Gastroesophageal sphincter (tissue), 4 donors: ENCODE results near the gene MPZ. TPM values are rescaled to one million over a fixed set of nuclear protein-coding genes. Genes with fewer than 3 reads are reported as not detected.

Experiments used
- ATAC-seq: fragments of 150-250 bp; one replicate; pipeline ENCODE4 v1.9.1; 2016; ENCODE audit warnings: mild to moderate bottlenecking, moderate library complexity
- H3K27ac ChIP-seq, 4 donors: fragments of 200-600 bp; sonication (generic) in 3 of 4; 1 replicate in 3 of 4; 2 replicates in 1 of 4; pipeline ENCODE4 v1.5.1; 2016 to 2019
- H3K27me3 ChIP-seq: fragments of 200-600 bp; sonication (generic); one replicate; pipeline ENCODE4 v1.5.1; 2019
- H3K36me3 ChIP-seq, 2 donors: fragments of 200-600 bp; sonication (generic); one replicate each; pipeline ENCODE4 v1.5.1; 2019; ENCODE audit warnings: control low read depth in 1 of 2
- H3K4me1 ChIP-seq, 3 donors: fragments of 200-600 bp; sonication (generic); 1 replicate in 2 of 3; 2 replicates in 1 of 3; pipeline ENCODE4 v1.5.1; 2016 to 2019; ENCODE audit warnings: control low read depth in 2 of 3
- H3K4me3 ChIP-seq, 2 donors: fragments of 200-600 bp; sonication (generic); one replicate each; pipeline ENCODE4 v1.5.1; 2019; ENCODE audit warnings: mild to moderate bottlenecking in 1 of 2, moderate library complexity in 1 of 2
- H3K9me3 ChIP-seq, 3 donors: fragments of 200-600 bp; sonication (generic); one replicate each; pipeline ENCODE4 v1.5.1; 2017 to 2019; ENCODE audit warnings: control low read depth in 2 of 3
- CTCF ChIP-seq, 4 experiments: fragments of 200-600 bp in 2 of 4; fragments of 450-650 bp in 2 of 4; sonication (generic) in 1 of 4; IDR thresholded peaks; one replicate each; pipeline ENCODE4 v1.5.1; 2017 to 2019; ENCODE audit warnings: antibody characterized with exemption in 4 of 4, mild to moderate bottlenecking in 2 of 4, moderate library complexity in 2 of 4
- EP300 ChIP-seq: sonication (generic); formaldehyde crosslinking; IDR thresholded peaks from one replicate; pipeline ENCODE4 v1.6.1; 2017; ENCODE audit warnings: antibody characterized with exemption, mild to moderate bottlenecking
- POLR2A ChIP-seq, 2 donors: fragments of 450-650 bp; IDR thresholded peaks; one replicate each; pipeline ENCODE4 v1.6.1; 2017; ENCODE audit warnings: antibody characterized with exemption in 2 of 2, mild to moderate bottlenecking in 2 of 2, moderate library complexity in 1 of 2
- POLR2AphosphoS5 ChIP-seq: sonication (generic); formaldehyde crosslinking; IDR thresholded peaks from one replicate; pipeline ENCODE4 v1.6.1; 2017; ENCODE audit warnings: antibody characterized with exemption
- WGBS, 2 donors: methylation state at CpG; one replicate each; pipeline ENCODE4 v1.1.5; 2018; ENCODE audit warnings: low coverage in 1 of 2; 5-methylcytosine and 5-hydroxymethylcytosine counted together
- total RNA-seq, 4 donors: library from RNA; depleted of rRNA; stranded (reverse); fragments of >200 nt; gene quantifications; one replicate each; pipeline ENCODE4 v1.1.0, GENCODE V29; 2016

The MPZ gene
- total RNA-seq, 4 donors from 2014 or later = 5.3 to 18.7 (median 9.4) TPM

GRCh38 chr1:161290779-161291178, 19.0 kb downstream of the MPZ start:
- no peak overlapping the region for H3K27ac ChIP-seq
- H3K36me3 ChIP-seq = no peaks in the 10 kb centered on the region
- no peak overlapping the region for H3K4me3 ChIP-seq
- no peak for TF ChIP-seq EP300
- TF ChIP-seq POLR2A (IDR thresholded peaks at IDR 0.05) = no peak
- no peak for TF ChIP-seq CTCF (IDR thresholded peaks at IDR 0.05)
- no peak for TF ChIP-seq POLR2AphosphoS5
- H3K27me3 ChIP-seq = no peaks in the 10 kb centered on the region
- no peaks in the 10 kb centered on the region for H3K4me1 ChIP-seq
- no peaks in the 10 kb centered on the region for H3K9me3 ChIP-seq
- ATAC-seq = no peak
- 88 to 100% methylated on average over 1 of the region's 1 CpG for WGBS, 2 donors

- no peak for TF ChIP-seq EP300
- no peak for TF ChIP-seq POLR2A (IDR thresholded peaks at IDR 0.05)
- TF ChIP-seq POLR2AphosphoS5 = no peak
- TF ChIP-seq CTCF (IDR thresholded peaks at IDR 0.05) = no peak
- 93 to 94% methylated on average over 1 to 2 of the region's 3 CpGs for WGBS, 2 donors
- no peaks in the 10 kb centered on the region for H3K27me3 ChIP-seq
These were observed 22.2 kb downstream of the MPZ start for GRCh38 chr1:161287482-161288054.

GRCh38 chr1:161285521-161285920, 24.2 kb downstream of the MPZ start:
- Histone ChIP-seq H3K36me3 (no peaks in the 10 kb centered on the region), H3K4me3 (no peak overlapping the region), H3K4me1 (no peaks in the 10 kb centered on the region), H3K27ac (no peak overlapping the region), H3K27me3 (no peaks in the 10 kb centered on the region), H3K9me3 (no peaks in the 10 kb centered on the region)
- TF ChIP-seq POLR2AphosphoS5 (no peak), CTCF (IDR thresholded peaks at IDR 0.05) (no peak), POLR2A (IDR thresholded peaks at IDR 0.05) (no peak), EP300 (no peak)
- ATAC-seq = no peak
- WGBS, 2 donors = 37 to 60% methylated on average over 5 of the region's 5 CpGs

More at GRCh38 chr1:161287482-161288054, 22.2 kb downstream of the MPZ start:
- no peaks in the 10 kb centered on the region for H3K36me3 ChIP-seq
- H3K4me3 ChIP-seq = no peak overlapping the region
- no peak overlapping the region for H3K27ac ChIP-seq
- H3K9me3 ChIP-seq = no peaks in the 10 kb centered on the region
- no peaks in the 10 kb centered on the region for H3K4me1 ChIP-seq
- no peak for ATAC-seq

DNA sequence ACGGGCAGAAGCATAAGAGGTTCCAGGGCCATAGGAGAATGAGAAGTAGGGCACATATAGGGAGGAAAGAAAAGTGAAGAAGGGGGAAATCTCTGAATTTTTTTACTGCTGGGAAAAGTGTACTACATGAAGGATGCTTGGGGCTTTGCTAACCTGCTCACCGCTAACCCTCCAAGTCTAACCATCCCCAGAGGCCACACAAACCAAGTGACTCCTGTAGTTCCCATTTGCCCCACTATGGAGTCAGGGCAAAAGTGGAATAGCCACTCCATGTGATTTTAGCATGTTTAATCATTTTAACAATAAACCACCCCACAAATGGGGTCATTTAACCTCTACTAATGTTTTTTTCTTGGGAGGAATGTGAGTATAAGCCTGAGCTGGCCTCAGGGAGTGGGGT, 24.7 kb downstream of the MPZ start:
- H3K4me3 ChIP-seq = no peak overlapping the region
- WGBS, 2 donors = 81 to 100% methylated on average over 1 to 2 of the region's 2 CpGs
- no peak for TF ChIP-seq POLR2AphosphoS5
- no peak for TF ChIP-seq POLR2A (IDR thresholded peaks at IDR 0.05)
- no peak for TF ChIP-seq CTCF (IDR thresholded peaks at IDR 0.05)
- TF ChIP-seq EP300 = no peak

DNA sequence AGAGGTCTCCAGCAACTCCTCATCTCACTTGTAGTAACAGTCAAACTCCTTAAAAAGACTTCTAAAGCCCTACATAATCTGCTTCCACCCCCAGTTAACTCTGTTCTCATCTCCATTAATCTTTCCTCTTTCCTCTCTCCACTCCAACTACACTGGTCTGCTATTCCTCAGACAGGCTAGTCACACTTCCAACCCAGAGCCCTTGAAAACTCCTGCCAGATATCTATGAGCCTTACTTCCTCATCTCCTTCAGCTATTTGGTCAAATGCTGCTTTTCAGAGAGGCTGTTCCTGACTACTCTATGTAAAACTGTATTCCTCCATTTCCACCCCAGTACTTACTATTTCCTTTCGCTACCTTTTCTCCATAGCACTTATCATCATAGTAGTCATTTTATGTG, 26.8 kb downstream of the MPZ start:
- Histone ChIP-seq H3K36me3 (no peaks in the 10 kb centered on the region), H3K4me3 (no peak overlapping the region), H3K4me1 (no peaks in the 10 kb centered on the region), H3K27ac (no peak overlapping the region), H3K27me3 (no peaks in the 10 kb centered on the region), H3K9me3 (no peaks in the 10 kb centered on the region)
- 88% methylated on average over 1 of the region's 1 CpG; no CpG with 5 or more reads in 1 of the 2 donors for WGBS, 2 donors
- ATAC-seq = no peak
- TF ChIP-seq CTCF (IDR thresholded peaks at IDR 0.05) (no peak), EP300 (no peak), POLR2AphosphoS5 (no peak), POLR2A (IDR thresholded peaks at IDR 0.05) (no peak)

More for the DNA sequence above, 24.7 kb downstream of the MPZ start:
- Histone ChIP-seq H3K36me3 (no peaks in the 10 kb centered on the region), H3K9me3 (no peaks in the 10 kb centered on the region), H3K4me1 (no peaks in the 10 kb centered on the region), H3K27me3 (no peaks in the 10 kb centered on the region), H3K27ac (no peak overlapping the region)
- no peak for ATAC-seq
